ENCODE data around the gene UPP1. TPM values are rescaled to one million over a fixed set of nuclear protein-coding genes. Genes with fewer than 3 reads are reported as not detected.

UPP1 gene
- total and polyA plus RNA-seq, 2 of the 13 experiments (the other 11 are each of a cell fraction or from before 2014, with no cell fraction given), result 5.7 to 9.8 TPM

DNA sequence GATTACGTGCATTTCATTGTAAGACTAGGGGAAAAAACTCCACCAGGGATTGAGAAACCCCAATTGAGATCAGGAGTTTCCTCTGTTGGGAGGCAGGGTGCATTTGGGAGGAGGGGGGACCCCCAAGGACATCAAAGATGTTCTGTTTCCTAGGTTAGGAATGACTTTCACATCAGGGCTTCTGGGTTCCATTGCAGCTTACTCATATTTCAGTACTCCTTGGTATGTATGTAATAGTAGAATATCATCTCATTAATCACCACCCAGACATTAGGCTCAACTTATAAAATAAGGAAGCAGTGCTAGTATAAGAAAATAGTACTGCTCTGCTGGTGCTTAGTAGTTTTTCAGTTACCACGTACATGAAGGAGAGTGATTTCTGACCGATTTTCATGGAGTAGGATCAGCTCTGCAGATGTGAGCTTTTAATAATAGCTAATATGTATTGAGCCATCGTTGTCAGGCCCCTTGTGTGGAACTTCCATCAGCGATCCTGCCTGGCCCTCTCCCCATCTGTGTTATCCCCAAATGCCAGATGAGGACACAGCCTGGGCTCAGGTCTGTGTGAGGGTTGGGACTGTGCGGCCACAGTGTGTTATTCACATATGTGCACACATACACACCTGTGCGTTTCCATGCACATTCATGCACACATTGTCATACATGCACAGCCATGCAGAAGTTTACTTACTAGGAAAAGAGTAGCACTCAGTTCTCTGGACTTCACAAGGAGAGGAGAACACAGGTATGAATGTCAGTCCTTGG, 23.5 kb downstream of the UPP1 start:
- in situ Hi-C loops (cut with HindIII; ENCODE audit: extremely low pct_ligation_motif_present, low pct_unique_long_range_greater_than_20kb) (loop anchor here (5.0 to 25.0 kb wide), 3 partner anchors 120 to 850 kb away; no protein-coding TSS in a partner anchor), intact Hi-C loops (cut with micrococcal nuclease; ENCODE audit: unreplicated experiment) (no loop called here)
- Histone ChIP-seq H3K27ac (ENCODE audit: extremely low read length, insufficient read depth, low read length) (no peak overlapping the region), H3K4me1 (ENCODE audit: insufficient read depth, low read length) (peaks cover 20% of the 10 kb centered on the region), H2AFZ (ENCODE audit: low read length) (no peak overlapping the region), H3K4me3 (replicated peaks in 1 of 3; ENCODE audit: insufficient read depth in 1 of 3, low read depth in 2 of 3, low read length in 3 of 3) (no peak overlapping the region), H3K79me2 (ENCODE audit: insufficient read depth, low read length) (no peaks in the 10 kb centered on the region), H3K36me3 (replicated peaks in 1 of 2; ENCODE audit: control insufficient read depth in 1 of 2, insufficient read depth in 2 of 2, low read length in 2 of 2) (peaks cover 3 to 10% of the 10 kb centered on the region in 2 experiments; a peak in 2 of 5 replicates), H3K9ac (ENCODE audit: insufficient read depth, low read depth, low read length) (no peak overlapping the region), H3K27me3 (ENCODE audit: control insufficient read depth in 1 of 2, insufficient read depth in 2 of 2, low read length in 2 of 2) (no peaks in the 10 kb centered on the region), H4K20me1 (ENCODE audit: insufficient read depth, low read length) (no peaks in the 10 kb centered on the region), H3K4me2 (ENCODE audit: low read depth, low read length) (no peak overlapping the region), H3K9me3 (ENCODE audit: low read length) (no peaks in the 10 kb centered on the region)
- FAIRE-seq, result no peak
- POLR2A ChIA-PET, result no interaction called here
- WGBS (ENCODE audit: low lambda C conversion rate), result 32% methylated on average over 5 of the region's 7 CpGs
- CTCF ChIA-PET (ENCODE audit: low intra/inter-chr PET ratio, low total read pairs), result no interaction called here
- no peak for ATAC-seq
- no peak for DNase-seq (ENCODE audit: low spot score)
- no peak for TF ChIP-seq ZMYM4 (CRISPR knock-in tag; IDR thresholded peaks at IDR 0.05)
- TF ChIP-seq ZNF225 (CRISPR knock-in tag; IDR thresholded peaks at IDR 0.05), result no peak
- no peak for TF ChIP-seq ZNF335 (CRISPR knock-in tag; IDR thresholded peaks at IDR 0.05)
- no peak for TF ChIP-seq ZNF788 (CRISPR knock-in tag; IDR thresholded peaks at IDR 0.05; ENCODE audit: borderline replicate concordance)
- BruUV-seq (replicated peaks), result no TSS peak

DNA sequence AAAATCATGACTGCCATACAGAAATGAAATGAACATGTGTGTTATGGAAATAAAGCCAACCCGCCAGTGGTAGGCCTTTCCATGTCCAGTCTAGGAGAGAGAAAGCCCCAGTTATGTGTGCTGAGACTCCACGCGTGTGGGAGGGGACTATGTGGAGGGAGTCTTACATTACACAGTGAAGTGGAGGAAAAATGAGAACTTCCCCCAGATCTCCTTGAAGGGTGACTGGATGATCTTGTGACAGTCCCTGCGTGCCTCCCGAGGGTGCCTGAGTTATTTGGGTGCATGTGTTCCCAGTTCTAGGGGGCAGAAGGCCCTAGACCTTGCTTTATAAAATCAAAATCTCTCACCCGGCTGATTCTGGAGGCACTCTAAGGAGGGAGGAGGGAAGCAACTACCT, 24.2 kb downstream of the UPP1 start:
- intact Hi-C loops (cut with micrococcal nuclease; ENCODE audit: unreplicated experiment) (no loop called here), in situ Hi-C loops (cut with HindIII; ENCODE audit: extremely low pct_ligation_motif_present, low pct_unique_long_range_greater_than_20kb) (loop anchor here (5.0 to 25.0 kb wide), 3 partner anchors 121 to 851 kb away; no protein-coding TSS in a partner anchor)
- no peak overlapping the region for H3K27ac ChIP-seq (ENCODE audit: extremely low read length, insufficient read depth, low read length)
- ChIA-PET POLR2A (no interaction called here), CTCF (ENCODE audit: low intra/inter-chr PET ratio, low total read pairs) (no interaction called here)
- FAIRE-seq (no peak), DNase-seq (ENCODE audit: low spot score) (no peak), ATAC-seq (no peak)
- no peak overlapping the region for H3K9ac ChIP-seq (ENCODE audit: insufficient read depth, low read depth, low read length)
- no peaks in the 10 kb centered on the region for H4K20me1 ChIP-seq (ENCODE audit: insufficient read depth, low read length)
- BruUV-seq (replicated peaks), result no TSS peak
- WGBS (ENCODE audit: low lambda C conversion rate), result 63% methylated on average over 6 of the region's 6 CpGs
- no peaks in the 10 kb centered on the region for H3K79me2 ChIP-seq (ENCODE audit: insufficient read depth, low read length)
- H3K4me2 ChIP-seq (ENCODE audit: low read depth, low read length), result no peak overlapping the region
- H3K36me3 ChIP-seq (replicated peaks in 1 of 2; ENCODE audit: control insufficient read depth in 1 of 2, insufficient read depth in 2 of 2, low read length in 2 of 2), result peaks cover 2 to 6% of the 10 kb centered on the region in 2 experiments; a peak in 1 of 5 replicates
- H3K4me3 ChIP-seq (replicated peaks in 1 of 3; ENCODE audit: insufficient read depth in 1 of 3, low read depth in 2 of 3, low read length in 3 of 3), result no peak overlapping the region
- H3K9me3 ChIP-seq (ENCODE audit: low read length), result no peaks in the 10 kb centered on the region
- no peaks in the 10 kb centered on the region for H3K27me3 ChIP-seq (ENCODE audit: control insufficient read depth in 1 of 2, insufficient read depth in 2 of 2, low read length in 2 of 2)
- no peak overlapping the region for H2AFZ ChIP-seq (ENCODE audit: low read length)
- peaks cover 20% of the 10 kb centered on the region for H3K4me1 ChIP-seq (ENCODE audit: insufficient read depth, low read length)
- TF ChIP-seq, protein P1, sequence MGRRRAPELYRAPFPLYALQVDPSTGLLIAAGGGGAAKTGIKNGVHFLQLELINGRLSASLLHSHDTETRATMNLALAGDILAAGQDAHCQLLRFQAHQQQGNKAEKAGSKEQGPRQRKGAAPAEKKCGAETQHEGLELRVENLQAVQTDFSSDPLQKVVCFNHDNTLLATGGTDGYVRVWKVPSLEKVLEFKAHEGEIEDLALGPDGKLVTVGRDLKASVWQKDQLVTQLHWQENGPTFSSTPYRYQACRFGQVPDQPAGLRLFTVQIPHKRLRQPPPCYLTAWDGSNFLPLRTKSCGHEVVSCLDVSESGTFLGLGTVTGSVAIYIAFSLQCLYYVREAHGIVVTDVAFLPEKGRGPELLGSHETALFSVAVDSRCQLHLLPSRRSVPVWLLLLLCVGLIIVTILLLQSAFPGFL (CRISPR knock-in tag; IDR thresholded peaks at IDR 0.05), result no peak
- TF ChIP-seq ZNF160 (CRISPR knock-in tag; IDR thresholded peaks at IDR 0.05) (no peak), SIX4 (CRISPR knock-in tag; IDR thresholded peaks at IDR 0.05) (no peak), EP300 (IDR thresholded peaks at IDR 0.05; ENCODE audit: low read depth in 2 of 2, low read length in 2 of 2) (no peak), EP300 (CRISPR knock-in tag; IDR thresholded peaks at IDR 0.05; ENCODE audit: borderline replicate concordance) (no peak), ZNF747 (CRISPR knock-in tag; IDR thresholded peaks at IDR 0.05; ENCODE audit: borderline replicate concordance) (no peak), NR3C1 (CRISPR knock-in tag; IDR thresholded peaks at IDR 0.05) (no peak), MTA3 (CRISPR knock-in tag; IDR thresholded peaks at IDR 0.05) (no peak)
- TF ChIP-seq, protein P2, sequence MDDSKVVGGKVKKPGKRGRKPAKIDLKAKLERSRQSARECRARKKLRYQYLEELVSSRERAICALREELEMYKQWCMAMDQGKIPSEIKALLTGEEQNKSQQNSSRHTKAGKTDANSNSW (CRISPR knock-in tag; IDR thresholded peaks at IDR 0.05; ENCODE audit: borderline replicate concordance), result no peak
- TF ChIP-seq, protein P3, sequence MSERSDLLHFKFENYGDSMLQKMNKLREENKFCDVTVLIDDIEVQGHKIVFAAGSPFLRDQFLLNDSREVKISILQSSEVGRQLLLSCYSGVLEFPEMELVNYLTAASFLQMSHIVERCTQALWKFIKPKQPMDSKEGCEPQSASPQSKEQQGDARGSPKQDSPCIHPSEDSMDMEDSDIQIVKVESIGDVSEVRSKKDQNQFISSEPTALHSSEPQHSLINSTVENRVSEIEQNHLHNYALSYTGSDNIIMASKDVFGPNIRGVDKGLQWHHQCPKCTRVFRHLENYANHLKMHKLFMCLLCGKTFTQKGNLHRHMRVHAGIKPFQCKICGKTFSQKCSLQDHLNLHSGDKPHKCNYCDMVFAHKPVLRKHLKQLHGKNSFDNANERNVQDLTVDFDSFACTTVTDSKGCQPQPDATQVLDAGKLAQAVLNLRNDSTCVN (CRISPR knock-in tag; IDR thresholded peaks at IDR 0.05; ENCODE audit: borderline replicate concordance), result no peak
- TF ChIP-seq, protein P4, sequence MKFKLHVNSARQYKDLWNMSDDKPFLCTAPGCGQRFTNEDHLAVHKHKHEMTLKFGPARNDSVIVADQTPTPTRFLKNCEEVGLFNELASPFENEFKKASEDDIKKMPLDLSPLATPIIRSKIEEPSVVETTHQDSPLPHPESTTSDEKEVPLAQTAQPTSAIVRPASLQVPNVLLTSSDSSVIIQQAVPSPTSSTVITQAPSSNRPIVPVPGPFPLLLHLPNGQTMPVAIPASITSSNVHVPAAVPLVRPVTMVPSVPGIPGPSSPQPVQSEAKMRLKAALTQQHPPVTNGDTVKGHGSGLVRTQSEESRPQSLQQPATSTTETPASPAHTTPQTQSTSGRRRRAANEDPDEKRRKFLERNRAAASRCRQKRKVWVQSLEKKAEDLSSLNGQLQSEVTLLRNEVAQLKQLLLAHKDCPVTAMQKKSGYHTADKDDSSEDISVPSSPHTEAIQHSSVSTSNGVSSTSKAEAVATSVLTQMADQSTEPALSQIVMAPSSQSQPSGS (CRISPR knock-in tag; IDR thresholded peaks at IDR 0.05), result no peak

Measured in HepG2 (cell line).